HL-60 (cell line): Measurements from ENCODE around the gene ATP11A.

Experiments
- POLR2AphosphoS5 ChIP-seq: IDR thresholded peaks from 2 replicates; pipeline ENCODE4 v1.6.1; 2012; ENCODE audit warnings: low read depth
- TF ChIP-seq, protein P1 (sequence below): IDR thresholded peaks from one replicate; pipeline ENCODE4 v1.5.1; 2011; ENCODE audit warnings: low read length, control low read depth, inconsistent platforms; ENCODE audit not compliant: insufficient read depth
- TF ChIP-seq, protein P2 (sequence below): IDR thresholded peaks from 2 replicates; pipeline ENCODE4 v1.6.1; 2012; ENCODE audit warnings: low read depth; ENCODE audit not compliant: insufficient replicate concordance

DNA sequence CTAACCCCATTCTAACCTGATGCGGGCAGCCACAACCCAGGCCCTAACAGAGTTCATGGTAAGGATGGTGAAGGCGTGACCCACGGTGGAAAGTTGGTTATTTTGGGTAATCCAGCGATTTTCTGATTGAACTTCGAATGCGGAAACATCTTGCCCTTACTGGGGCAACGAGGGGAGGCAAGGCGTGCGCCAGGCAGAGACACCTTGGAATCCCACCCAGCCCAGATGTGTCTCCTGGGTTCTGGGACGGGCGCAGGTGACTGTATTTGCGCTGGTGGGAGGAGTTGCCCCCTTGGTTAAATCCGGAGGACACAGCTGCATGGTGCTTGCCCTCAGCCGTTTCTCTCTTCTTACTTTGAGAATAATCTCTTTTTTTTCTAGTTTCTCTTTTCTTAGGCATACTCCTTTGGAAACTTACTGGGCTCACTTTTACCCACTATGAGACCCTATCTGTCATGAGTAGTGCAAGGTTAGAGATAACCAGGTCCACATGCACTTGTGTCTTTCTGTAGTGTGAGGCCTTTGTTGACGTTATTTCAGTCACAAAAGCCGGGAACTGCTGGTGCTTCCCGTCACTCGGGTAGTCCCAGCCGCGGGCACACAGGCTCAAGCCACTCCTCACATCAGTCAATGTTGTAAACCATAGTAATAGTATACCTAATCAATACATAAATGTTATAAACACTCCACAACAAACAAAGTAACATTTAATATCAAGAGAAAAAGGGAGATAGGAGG is 81.5 kb downstream of the ATP11A start:
- TF ChIP-seq, protein P1, sequence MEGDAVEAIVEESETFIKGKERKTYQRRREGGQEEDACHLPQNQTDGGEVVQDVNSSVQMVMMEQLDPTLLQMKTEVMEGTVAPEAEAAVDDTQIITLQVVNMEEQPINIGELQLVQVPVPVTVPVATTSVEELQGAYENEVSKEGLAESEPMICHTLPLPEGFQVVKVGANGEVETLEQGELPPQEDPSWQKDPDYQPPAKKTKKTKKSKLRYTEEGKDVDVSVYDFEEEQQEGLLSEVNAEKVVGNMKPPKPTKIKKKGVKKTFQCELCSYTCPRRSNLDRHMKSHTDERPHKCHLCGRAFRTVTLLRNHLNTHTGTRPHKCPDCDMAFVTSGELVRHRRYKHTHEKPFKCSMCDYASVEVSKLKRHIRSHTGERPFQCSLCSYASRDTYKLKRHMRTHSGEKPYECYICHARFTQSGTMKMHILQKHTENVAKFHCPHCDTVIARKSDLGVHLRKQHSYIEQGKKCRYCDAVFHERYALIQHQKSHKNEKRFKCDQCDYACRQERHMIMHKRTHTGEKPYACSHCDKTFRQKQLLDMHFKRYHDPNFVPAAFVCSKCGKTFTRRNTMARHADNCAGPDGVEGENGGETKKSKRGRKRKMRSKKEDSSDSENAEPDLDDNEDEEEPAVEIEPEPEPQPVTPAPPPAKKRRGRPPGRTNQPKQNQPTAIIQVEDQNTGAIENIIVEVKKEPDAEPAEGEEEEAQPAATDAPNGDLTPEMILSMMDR = no peak
- TF ChIP-seq POLR2AphosphoS5 = no peak
- TF ChIP-seq, protein P2, sequence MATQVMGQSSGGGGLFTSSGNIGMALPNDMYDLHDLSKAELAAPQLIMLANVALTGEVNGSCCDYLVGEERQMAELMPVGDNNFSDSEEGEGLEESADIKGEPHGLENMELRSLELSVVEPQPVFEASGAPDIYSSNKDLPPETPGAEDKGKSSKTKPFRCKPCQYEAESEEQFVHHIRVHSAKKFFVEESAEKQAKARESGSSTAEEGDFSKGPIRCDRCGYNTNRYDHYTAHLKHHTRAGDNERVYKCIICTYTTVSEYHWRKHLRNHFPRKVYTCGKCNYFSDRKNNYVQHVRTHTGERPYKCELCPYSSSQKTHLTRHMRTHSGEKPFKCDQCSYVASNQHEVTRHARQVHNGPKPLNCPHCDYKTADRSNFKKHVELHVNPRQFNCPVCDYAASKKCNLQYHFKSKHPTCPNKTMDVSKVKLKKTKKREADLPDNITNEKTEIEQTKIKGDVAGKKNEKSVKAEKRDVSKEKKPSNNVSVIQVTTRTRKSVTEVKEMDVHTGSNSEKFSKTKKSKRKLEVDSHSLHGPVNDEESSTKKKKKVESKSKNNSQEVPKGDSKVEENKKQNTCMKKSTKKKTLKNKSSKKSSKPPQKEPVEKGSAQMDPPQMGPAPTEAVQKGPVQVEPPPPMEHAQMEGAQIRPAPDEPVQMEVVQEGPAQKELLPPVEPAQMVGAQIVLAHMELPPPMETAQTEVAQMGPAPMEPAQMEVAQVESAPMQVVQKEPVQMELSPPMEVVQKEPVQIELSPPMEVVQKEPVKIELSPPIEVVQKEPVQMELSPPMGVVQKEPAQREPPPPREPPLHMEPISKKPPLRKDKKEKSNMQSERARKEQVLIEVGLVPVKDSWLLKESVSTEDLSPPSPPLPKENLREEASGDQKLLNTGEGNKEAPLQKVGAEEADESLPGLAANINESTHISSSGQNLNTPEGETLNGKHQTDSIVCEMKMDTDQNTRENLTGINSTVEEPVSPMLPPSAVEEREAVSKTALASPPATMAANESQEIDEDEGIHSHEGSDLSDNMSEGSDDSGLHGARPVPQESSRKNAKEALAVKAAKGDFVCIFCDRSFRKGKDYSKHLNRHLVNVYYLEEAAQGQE = no peak
